Measurements from ENCODE around the gene GPR61. TPM values are rescaled to one million over a fixed set of nuclear protein-coding genes. Genes with fewer than 3 reads are reported as not detected.

Gene GPR61
- total and polyA plus RNA-seq, 5 donors from 2014 or later: 0.20 to 0.43 (median 0.43) TPM; not detected in 2

DNA sequence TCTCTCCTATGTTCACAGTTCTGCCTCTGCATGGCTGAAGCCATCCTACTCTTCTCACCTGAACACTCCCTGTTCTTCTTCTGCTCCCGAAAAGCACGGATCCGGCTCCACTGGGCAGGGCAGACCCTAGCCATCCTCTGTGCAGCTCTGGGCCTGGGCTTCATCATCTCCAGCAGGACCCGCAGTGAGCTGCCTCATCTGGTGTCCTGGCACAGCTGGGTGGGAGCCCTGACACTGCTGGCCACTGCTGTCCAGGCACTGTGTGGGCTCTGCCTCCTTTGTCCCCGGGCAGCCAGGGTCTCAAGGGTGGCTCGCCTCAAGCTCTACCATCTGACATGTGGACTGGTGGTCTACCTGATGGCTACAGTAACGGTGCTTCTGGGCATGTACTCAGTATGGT, 43.9 kb upstream of the GPR61 start:
- Histone ChIP-seq H3K36me3 (ENCODE audit: control insufficient read depth, insufficient read depth, low read length) (peaks cover 35% of the 10 kb centered on the region), H3K9me3 (ENCODE audit: control insufficient read depth in 2 of 2, low read length in 2 of 2) (no peaks in the 10 kb centered on the region), H3K27ac (ENCODE audit: insufficient read depth, low read length, poor library complexity, severe bottlenecking) (no peak overlapping the region), H3K4me3 (ENCODE audit: low read depth, low read length) (peak overlapping the region; percentile 80), H3K4me1 (ENCODE audit: control insufficient read depth, insufficient read depth, low read length, poor library complexity, severe bottlenecking) (peaks cover 71% of the 10 kb centered on the region), H3K27me3 (ENCODE audit: control insufficient read depth, insufficient read depth, low read length) (no peaks in the 10 kb centered on the region)
- Mint-ChIP-seq H3K4me3 (peak overlapping the region; percentile 93 to 99 (median 95)), H3K4me1 (peaks cover 13 to 69% (median 48%) of the 10 kb centered on the region in 4 donors), H3K27ac (peak overlapping the region; percentile 49 to 96 (median 72)), H3K36me3 (peaks cover 12% of the 10 kb centered on the region), H3K27me3 (peaks cover 4% of the 10 kb centered on the region), H3K9me3 (no peaks in the 10 kb centered on the region)
- no peak for ATAC-seq (ENCODE audit: low read depth in 2 of 2)
- DNase-seq: no peak

DNA sequence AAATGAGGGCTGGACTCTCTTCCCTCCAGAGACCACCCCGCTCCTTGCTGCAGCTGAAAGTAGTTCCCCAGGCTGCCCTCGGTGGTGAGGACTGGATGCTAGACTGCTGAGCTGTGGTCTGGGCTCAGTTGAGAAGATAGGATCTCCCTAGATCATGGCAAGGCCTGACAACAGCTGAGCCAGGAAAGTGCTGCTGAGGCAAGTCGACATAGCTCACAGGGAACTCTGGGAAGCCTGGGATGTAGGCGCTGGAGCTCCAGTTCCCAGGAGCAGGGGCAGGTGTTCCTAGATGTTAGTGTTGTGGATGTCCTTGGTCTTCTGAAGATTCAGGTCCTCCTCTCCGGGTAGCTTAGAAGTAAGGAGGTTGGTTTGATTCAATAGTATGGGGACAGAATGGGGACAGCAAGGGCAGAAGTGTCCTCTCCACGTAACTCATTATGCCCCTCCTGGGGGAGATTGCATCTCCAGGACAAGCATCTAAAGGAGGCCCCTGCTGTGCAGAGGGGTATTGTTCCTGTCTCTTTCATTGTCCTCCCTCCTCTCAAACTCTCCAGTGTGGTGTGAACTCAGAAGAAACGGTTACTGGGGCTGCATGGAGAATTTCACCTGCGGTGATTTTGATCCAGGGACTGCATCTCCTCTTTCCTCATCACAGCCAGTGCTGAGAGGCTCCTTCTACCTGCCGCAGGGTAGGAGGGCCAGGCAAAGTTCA, 42.1 kb upstream of the GPR61 start:
- Histone ChIP-seq H3K9me3 (ENCODE audit: control insufficient read depth in 2 of 2, low read length in 2 of 2) (no peaks in the 10 kb centered on the region), H3K36me3 (ENCODE audit: control insufficient read depth, insufficient read depth, low read length) (peaks cover 38% of the 10 kb centered on the region), H3K4me1 (ENCODE audit: control insufficient read depth, insufficient read depth, low read length, poor library complexity, severe bottlenecking) (peaks cover 89% of the 10 kb centered on the region), H3K27me3 (ENCODE audit: control insufficient read depth, insufficient read depth, low read length) (no peaks in the 10 kb centered on the region), H3K27ac (ENCODE audit: insufficient read depth, low read length, poor library complexity, severe bottlenecking) (no peak overlapping the region), H3K4me3 (ENCODE audit: low read depth, low read length) (peak overlapping the region; percentile 35)
- Mint-ChIP-seq H3K4me1 (peaks cover 13 to 87% (median 59%) of the 10 kb centered on the region in 4 donors), H3K36me3 (peaks cover 15% of the 10 kb centered on the region), H3K27me3 (peaks cover 4% of the 10 kb centered on the region), H3K4me3 (peak overlapping the region; percentile 61 to 84 (median 78)), H3K9me3 (no peaks in the 10 kb centered on the region), H3K27ac (peak overlapping the region; percentile 49 to 82 (median 76))
- ATAC-seq (ENCODE audit: low read depth in 2 of 2) (no peak), DNase-seq (no peak)

DNA sequence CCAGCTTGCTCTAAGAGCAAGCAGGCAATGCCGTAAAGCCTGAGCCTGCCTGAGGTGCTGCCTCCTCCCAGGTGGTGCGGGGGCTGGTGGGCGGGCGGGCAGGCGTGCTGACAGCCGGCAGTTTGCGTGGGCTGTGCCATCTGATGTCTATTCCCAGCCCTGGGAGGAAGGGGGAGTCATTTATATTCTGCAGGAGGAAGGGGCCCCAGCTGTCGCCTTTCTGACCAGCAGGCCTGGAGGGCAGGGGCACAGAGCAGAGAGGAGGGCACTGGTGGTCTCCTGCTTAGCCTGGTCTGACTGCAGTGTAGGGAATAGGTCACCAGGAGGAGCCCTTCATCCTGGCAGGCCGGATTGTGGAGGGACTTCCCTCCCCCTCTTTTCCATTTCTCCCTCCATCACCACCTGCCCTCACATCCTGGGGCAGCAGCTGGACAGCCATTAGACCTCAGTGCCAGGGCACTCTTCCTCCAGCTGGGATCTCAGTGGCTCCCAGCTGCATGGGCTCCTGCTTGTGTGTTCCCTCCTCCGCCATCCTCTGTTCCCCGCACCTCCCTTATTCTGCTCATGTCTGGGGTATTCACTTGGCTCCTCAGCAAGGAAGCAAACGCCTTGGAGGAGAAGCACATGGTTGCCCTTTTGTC, 41.4 kb upstream of the GPR61 start:
- Histone ChIP-seq H3K4me3 (ENCODE audit: low read depth, low read length) (peak overlapping the region; percentile 35), H3K9me3 (ENCODE audit: control insufficient read depth in 2 of 2, low read length in 2 of 2) (no peaks in the 10 kb centered on the region), H3K27ac (ENCODE audit: insufficient read depth, low read length, poor library complexity, severe bottlenecking) (peak overlapping the region; percentile 87), H3K36me3 (ENCODE audit: control insufficient read depth, insufficient read depth, low read length) (peaks cover 38% of the 10 kb centered on the region), H3K4me1 (ENCODE audit: control insufficient read depth, insufficient read depth, low read length, poor library complexity, severe bottlenecking) (peaks cover 96% of the 10 kb centered on the region), H3K27me3 (ENCODE audit: control insufficient read depth, insufficient read depth, low read length) (no peaks in the 10 kb centered on the region)
- DNase-seq (no peak), ATAC-seq (ENCODE audit: low read depth in 2 of 2) (no peak)
- peaks cover 18% of the 10 kb centered on the region for H3K36me3 Mint-ChIP-seq
- H3K27ac Mint-ChIP-seq: peak overlapping the region in 2 of 3 donors; percentile 76 to 82
- no peaks in the 10 kb centered on the region for H3K9me3 Mint-ChIP-seq
- peaks cover 13 to 91% (median 65%) of the 10 kb centered on the region in 4 donors for H3K4me1 Mint-ChIP-seq
- H3K4me3 Mint-ChIP-seq: peak overlapping the region; percentile 22 to 84 (median 70)
- peaks cover 4% of the 10 kb centered on the region for H3K27me3 Mint-ChIP-seq

DNA sequence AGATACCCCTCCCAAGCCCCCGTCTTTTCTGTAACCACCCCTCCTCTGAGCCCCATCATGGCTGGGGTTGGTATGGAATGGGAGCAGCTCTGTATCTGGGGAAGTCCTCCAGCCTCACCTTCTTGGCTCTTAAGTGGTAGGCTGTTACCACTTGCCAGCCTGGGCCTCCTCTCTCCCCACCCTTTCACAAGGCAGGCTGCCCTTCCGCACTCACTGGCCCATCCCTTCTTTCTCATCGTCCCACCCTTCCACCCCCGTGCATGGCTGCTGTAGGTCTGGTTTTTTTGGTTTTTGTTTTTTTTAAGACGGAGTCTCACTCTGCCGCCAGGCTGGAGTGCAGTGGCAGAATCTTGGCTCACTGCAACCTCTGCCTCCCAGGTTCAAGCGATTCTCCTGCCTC, 40.6 kb upstream of the GPR61 start:
- peaks cover 4% of the 10 kb centered on the region for H3K27me3 Mint-ChIP-seq
- no peaks in the 10 kb centered on the region for H3K9me3 Mint-ChIP-seq
- peak overlapping the region; percentile 76 to 94 (median 83) for H3K27ac Mint-ChIP-seq
- Histone ChIP-seq H3K27ac (ENCODE audit: insufficient read depth, low read length, poor library complexity, severe bottlenecking) (peak overlapping the region; percentile 87), H3K27me3 (ENCODE audit: control insufficient read depth, insufficient read depth, low read length) (no peaks in the 10 kb centered on the region), H3K9me3 (ENCODE audit: control insufficient read depth in 2 of 2, low read length in 2 of 2) (no peaks in the 10 kb centered on the region), H3K4me1 (ENCODE audit: control insufficient read depth, insufficient read depth, low read length, poor library complexity, severe bottlenecking) (peaks cover 99% of the 10 kb centered on the region), H3K4me3 (ENCODE audit: low read depth, low read length) (no peak overlapping the region), H3K36me3 (ENCODE audit: control insufficient read depth, insufficient read depth, low read length) (peaks cover 38% of the 10 kb centered on the region)
- H3K4me3 Mint-ChIP-seq: peak overlapping the region in 3 of 4 donors; percentile 66 to 84 (median 81)
- no peak for DNase-seq
- H3K36me3 Mint-ChIP-seq: peaks cover 18% of the 10 kb centered on the region
- H3K4me1 Mint-ChIP-seq: peaks cover 17 to 96% (median 65%) of the 10 kb centered on the region in 4 donors
- ATAC-seq (ENCODE audit: low read depth in 2 of 2): no peak

DNA sequence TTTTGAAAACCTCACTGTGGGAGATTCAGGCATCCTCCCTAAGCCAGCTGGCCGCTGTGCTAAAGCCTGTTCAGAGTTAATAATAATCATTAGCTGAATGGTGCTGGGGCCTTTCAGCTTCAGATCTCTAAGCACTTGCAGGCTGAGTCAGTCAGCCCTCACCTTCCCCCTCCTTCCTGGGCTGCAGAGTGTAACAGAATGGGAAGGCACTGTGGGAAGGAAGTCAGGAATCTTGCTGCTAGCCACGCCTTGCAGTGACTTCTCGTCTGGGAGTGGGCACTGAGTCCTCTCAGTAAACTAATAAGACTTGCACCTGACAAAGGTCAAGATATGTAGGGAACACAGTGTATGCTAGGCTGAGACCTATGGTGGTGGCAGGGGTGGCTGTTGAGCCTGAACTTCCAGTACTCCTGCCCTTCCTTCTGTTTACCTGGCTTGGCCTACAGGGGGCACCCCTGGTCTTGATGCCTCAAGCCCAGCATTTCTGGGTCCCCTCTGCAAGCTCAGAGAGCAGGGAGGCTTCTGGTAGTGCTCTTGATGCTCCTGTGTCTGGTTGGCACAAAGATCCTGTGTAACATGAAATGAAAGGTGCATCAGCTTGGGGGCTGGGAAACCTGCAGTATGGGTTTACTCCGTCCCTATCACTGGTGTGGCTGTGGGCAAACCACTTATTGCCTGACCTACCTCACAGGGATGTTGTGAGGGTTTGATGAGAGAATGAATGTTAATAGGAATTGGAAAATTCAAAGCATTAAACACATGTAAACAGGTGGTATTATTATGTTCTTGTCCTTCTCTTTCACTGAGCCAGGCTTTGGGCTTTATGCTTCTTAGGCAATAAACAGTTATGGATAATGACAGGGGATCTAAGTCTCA, 39.8 kb upstream of the GPR61 start:
- peak in 1 of 2 donors; percentile 23 for ATAC-seq (ENCODE audit: low read depth in 2 of 2)
- Mint-ChIP-seq H3K9me3 (no peaks in the 10 kb centered on the region), H3K4me3 (peak overlapping the region; percentile 29 to 84 (median 76)), H3K4me1 (peaks cover 18 to 95% (median 67%) of the 10 kb centered on the region in 4 donors), H3K27ac (peak overlapping the region; percentile 76 to 94 (median 83)), H3K36me3 (peaks cover 18% of the 10 kb centered on the region), H3K27me3 (peaks cover 3% of the 10 kb centered on the region)
- Histone ChIP-seq H3K36me3 (ENCODE audit: control insufficient read depth, insufficient read depth, low read length) (peaks cover 38% of the 10 kb centered on the region), H3K9me3 (ENCODE audit: control insufficient read depth in 2 of 2, low read length in 2 of 2) (no peaks in the 10 kb centered on the region), H3K4me3 (ENCODE audit: low read depth, low read length) (no peak overlapping the region), H3K27me3 (ENCODE audit: control insufficient read depth, insufficient read depth, low read length) (no peaks in the 10 kb centered on the region), H3K4me1 (ENCODE audit: control insufficient read depth, insufficient read depth, low read length, poor library complexity, severe bottlenecking) (peaks cover 99% of the 10 kb centered on the region), H3K27ac (ENCODE audit: insufficient read depth, low read length, poor library complexity, severe bottlenecking) (peak overlapping the region; percentile 87)
- DNase-seq: peak; percentile 43 to 71 (median 50)

DNA sequence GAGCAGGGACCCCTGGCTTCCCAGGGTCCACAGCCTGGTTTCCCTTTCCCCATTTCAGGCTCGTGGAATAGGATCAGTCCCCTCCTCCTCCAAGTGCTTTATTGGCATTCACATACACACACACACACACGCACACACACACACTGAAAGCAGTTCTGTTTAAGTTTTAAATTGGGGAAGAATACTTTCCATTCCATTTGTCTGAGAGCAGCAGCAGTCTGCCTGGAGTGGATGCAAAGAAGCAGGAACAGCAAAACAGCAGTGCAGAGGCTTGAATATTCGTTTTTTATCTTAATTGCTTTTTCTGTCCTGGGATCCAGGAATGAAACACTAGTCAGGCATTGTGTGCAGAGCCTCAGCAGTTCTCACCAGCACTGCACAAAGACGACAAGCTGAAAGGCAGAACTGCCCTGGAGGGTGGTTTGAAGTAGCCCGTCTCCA, 38.7 kb upstream of the GPR61 start:
- ATAC-seq (ENCODE audit: low read depth in 2 of 2) (no peak), DNase-seq (no peak)
- peaks cover 33% of the 10 kb centered on the region for H3K36me3 ChIP-seq (ENCODE audit: control insufficient read depth, insufficient read depth, low read length)
- peak overlapping the region; percentile 70 for H3K4me3 ChIP-seq (ENCODE audit: low read depth, low read length)
- Mint-ChIP-seq H3K27me3 (no peaks in the 10 kb centered on the region), H3K27ac (peak overlapping the region; percentile 83 to 97 (median 94)), H3K9me3 (no peaks in the 10 kb centered on the region), H3K36me3 (peaks cover 19% of the 10 kb centered on the region), H3K4me1 (peaks cover 15 to 95% (median 68%) of the 10 kb centered on the region in 4 donors), H3K4me3 (peak overlapping the region in 3 of 4 donors; percentile 36 to 84 (median 70))
- H3K27me3 ChIP-seq (ENCODE audit: control insufficient read depth, insufficient read depth, low read length): no peaks in the 10 kb centered on the region
- H3K9me3 ChIP-seq (ENCODE audit: control insufficient read depth in 2 of 2, low read length in 2 of 2): no peaks in the 10 kb centered on the region
- peaks cover 99% of the 10 kb centered on the region for H3K4me1 ChIP-seq (ENCODE audit: control insufficient read depth, insufficient read depth, low read length, poor library complexity, severe bottlenecking)
- peak overlapping the region; percentile 87 for H3K27ac ChIP-seq (ENCODE audit: insufficient read depth, low read length, poor library complexity, severe bottlenecking)

DNA sequence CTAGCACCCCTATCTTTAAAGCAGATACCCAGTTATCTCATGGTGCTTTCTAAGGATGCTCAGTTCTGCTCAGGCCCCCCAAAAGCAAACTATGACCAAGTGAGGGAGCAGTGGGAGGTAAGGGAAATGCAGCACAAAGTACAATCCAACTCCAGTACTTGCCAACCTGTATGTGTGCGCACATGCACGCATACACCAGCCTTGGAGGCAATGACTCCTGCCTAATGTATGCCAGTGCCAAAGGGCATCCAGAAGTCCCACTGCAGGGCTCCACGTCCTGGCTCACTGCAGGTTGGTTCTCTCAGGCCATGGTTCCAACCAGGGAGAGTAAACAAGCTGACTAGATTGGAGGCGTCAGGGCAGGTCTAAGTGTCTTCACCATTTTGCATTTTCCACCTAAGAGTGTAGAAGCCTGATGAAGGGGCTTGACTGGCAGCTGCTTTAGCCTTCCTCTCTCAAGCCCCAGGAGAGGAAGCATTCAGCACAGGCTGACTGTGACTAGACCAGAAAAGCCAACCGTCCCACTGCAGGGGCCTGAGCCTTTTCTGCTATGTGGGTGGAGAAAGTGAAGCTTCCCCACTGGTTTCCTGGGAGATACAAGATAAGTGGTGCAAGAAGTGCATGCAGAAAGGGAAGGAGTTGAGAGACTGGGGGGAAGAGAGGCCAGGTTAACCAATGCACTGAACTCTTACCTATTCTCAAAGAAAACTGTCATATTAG, 37.9 kb upstream of the GPR61 start:
- Histone ChIP-seq H3K9me3 (ENCODE audit: control insufficient read depth in 2 of 2, low read length in 2 of 2) (no peaks in the 10 kb centered on the region), H3K36me3 (ENCODE audit: control insufficient read depth, insufficient read depth, low read length) (peaks cover 25% of the 10 kb centered on the region), H3K27ac (ENCODE audit: insufficient read depth, low read length, poor library complexity, severe bottlenecking) (peak overlapping the region; percentile 87), H3K4me1 (ENCODE audit: control insufficient read depth, insufficient read depth, low read length, poor library complexity, severe bottlenecking) (peaks cover 95% of the 10 kb centered on the region), H3K27me3 (ENCODE audit: control insufficient read depth, insufficient read depth, low read length) (no peaks in the 10 kb centered on the region), H3K4me3 (ENCODE audit: low read depth, low read length) (peak overlapping the region; percentile 70)
- Mint-ChIP-seq H3K9me3 (peaks cover 0 to 4% (median 0%) of the 10 kb centered on the region in 7 donors), H3K4me3 (peak overlapping the region; percentile 79 to 90 (median 87)), H3K4me1 (peaks cover 11 to 95% (median 67%) of the 10 kb centered on the region in 4 donors), H3K36me3 (peaks cover 20% of the 10 kb centered on the region), H3K27ac (peak overlapping the region; percentile 94 to 97 (median 96)), H3K27me3 (no peaks in the 10 kb centered on the region)
- ATAC-seq (ENCODE audit: low read depth in 2 of 2) (no peak), DNase-seq (no peak)
